Stromal cell of bone marrow (primary cell): ENCODE results near the gene DZIP1L.
A peak's percentile ranks its signal among the peaks of the same experiment; 100 is the strongest.
"Not testable (repeated sequence)": the region's sequence is repeated elsewhere in the genome, so short reads cannot be mapped to it uniquely, and the experiment has no call there.

Experiments
- DNase-seq: peaks from one replicate; pipeline ENCODE4 v3.0.0-alpha.2; 2012; ENCODE audit warnings: low read depth

Gene DZIP1L

GRCh38 chr3:138114431-138114918 lies 933 bp downstream of the DZIP1L start:
- DNase-seq, result no peak

- no peak for DNase-seq
Measured at GRCh38 chr3:138113326-138113725, 2.1 kb downstream of the DZIP1L start.

- no peak for DNase-seq
Measured at GRCh38 chr3:138112362-138112761, 3.0 kb downstream of the DZIP1L start.

- no peak for DNase-seq
Measured at GRCh38 chr3:138105598-138105997, 9.8 kb downstream of the DZIP1L start.

- no peak for DNase-seq
Measured at GRCh38 chr3:138103466-138103865, 11.9 kb downstream of the DZIP1L start.

- not testable (repeated sequence) for DNase-seq
Measured at GRCh38 chr3:138101351-138101940, 14.0 kb downstream of the DZIP1L start.

- DNase-seq, result no peak
Measured at GRCh38 chr3:138099417-138099816, 16.0 kb downstream of the DZIP1L start.

- no peak for DNase-seq
Measured at GRCh38 chr3:138097192-138098172, 17.9 kb downstream of the DZIP1L start.

GRCh38 chr3:138093721-138094120 lies 21.7 kb downstream of the DZIP1L start:
- DNase-seq, result no peak

- no peak for DNase-seq
Measured at GRCh38 chr3:138092023-138092422, 23.4 kb downstream of the DZIP1L start.

GRCh38 chr3:138089091-138089490 lies 26.3 kb downstream of the DZIP1L start:
- no peak for DNase-seq

- not testable (repeated sequence) for DNase-seq
Measured at GRCh38 chr3:138085745-138086144, 29.7 kb downstream of the DZIP1L start.

- DNase-seq, result no peak
Measured at GRCh38 chr3:138084196-138084595, 31.2 kb downstream of the DZIP1L start.

GRCh38 chr3:138082992-138083386 lies 32.4 kb downstream of the DZIP1L start:
- DNase-seq, result no peak

GRCh38 chr3:138082085-138082991 lies 33.1 kb downstream of the DZIP1L start:
- DNase-seq, result peak; percentile 48

GRCh38 chr3:138081371-138082084 lies 33.9 kb downstream of the DZIP1L start:
- DNase-seq, result peak; percentile 25

GRCh38 chr3:138079901-138080300 lies 35.5 kb downstream of the DZIP1L start:
- no peak for DNase-seq

- DNase-seq, result peak; percentile 81
Measured at GRCh38 chr3:138078901-138079344, 36.5 kb downstream of the DZIP1L start.

GRCh38 chr3:138078096-138078495 lies 37.3 kb downstream of the DZIP1L start:
- DNase-seq, result no peak

- no peak for DNase-seq
Measured at GRCh38 chr3:138072796-138073195, 42.6 kb downstream of the DZIP1L start.

GRCh38 chr3:138070006-138070405 lies 45.4 kb downstream of the DZIP1L start:
- DNase-seq, result no peak
